Type B pancreatic cell (in vitro differentiated cells): ENCODE results near the gene DGAT2. TPM values are rescaled to one million over a fixed set of nuclear protein-coding genes. Genes with fewer than 3 reads are reported as not detected.

Experiments
- DNase-seq: peaks from one replicate; pipeline ENCODE4 v3.0.0; 2021; ENCODE audit warnings: mixed read lengths; ENCODE audit not compliant: unreplicated experiment; ENCODE audit errors: extremely low spot score
- H3K27ac Mint-ChIP-seq: 2 replicates; pipeline ENCODE4 v1.8.0; 2021; ENCODE audit warnings: mild to moderate bottlenecking, mixed read lengths
- H3K27me3 Mint-ChIP-seq: 2 replicates; pipeline ENCODE4 v1.8.0; 2021; ENCODE audit warnings: mixed read lengths
- H3K36me3 Mint-ChIP-seq: 2 replicates; pipeline ENCODE4 v1.8.0; 2021; ENCODE audit warnings: mixed read lengths
- H3K4me1 Mint-ChIP-seq: one replicate; pipeline ENCODE4 v1.8.0; 2021; ENCODE audit warnings: mixed read lengths; ENCODE audit not compliant: unreplicated experiment
- H3K4me3 Mint-ChIP-seq: 2 replicates; pipeline ENCODE4 v1.8.0; 2021; ENCODE audit warnings: mild to moderate bottlenecking, mixed read lengths
- H3K9me3 Mint-ChIP-seq: 2 replicates; pipeline ENCODE4 v1.8.0; 2021; ENCODE audit warnings: mixed read lengths
- CTCF ChIP-seq: fragments of 200-600 bp; sonication (generic); conservative IDR thresholded peaks from 2 replicates; pipeline ENCODE4 v1.5.0; 2021; ENCODE audit warnings: antibody characterized with exemption, mild to moderate bottlenecking
- total RNA-seq: library from RNA; stranded (reverse); gene quantifications from 2 replicates; pipeline ENCODE4 v1.2.1, GENCODE V29; 2021; ENCODE audit warnings: low replicate concordance

Gene DGAT2
- total RNA-seq, 1 donor from 2014 or later, result 5.9 TPM

GRCh38 chr11:75802913-75803820 lies 34.6 kb downstream of the DGAT2 start:
- H3K4me3 Mint-ChIP-seq, result no peak overlapping the region
- no peaks in the 10 kb centered on the region for H3K27me3 Mint-ChIP-seq
- TF ChIP-seq CTCF, result peak; percentile 92
- H3K4me1 Mint-ChIP-seq, result no peaks in the 10 kb centered on the region
- H3K27ac Mint-ChIP-seq, result no peak overlapping the region
- no peaks in the 10 kb centered on the region for H3K36me3 Mint-ChIP-seq
- DNase-seq, result no peak
- no peaks in the 10 kb centered on the region for H3K9me3 Mint-ChIP-seq

- Mint-ChIP-seq H3K9me3 (no peaks in the 10 kb centered on the region), H3K27ac (no peak overlapping the region), H3K27me3 (no peaks in the 10 kb centered on the region), H3K36me3 (no peaks in the 10 kb centered on the region), H3K4me1 (peaks cover 8% of the 10 kb centered on the region), H3K4me3 (no peak overlapping the region)
- no peak for TF ChIP-seq CTCF
- DNase-seq, result no peak
Measured at GRCh38 chr11:75809111-75809510, 40.5 kb downstream of the DGAT2 start.

- H3K4me1 Mint-ChIP-seq, result peaks cover 8% of the 10 kb centered on the region
- no peak for TF ChIP-seq CTCF
- H3K27ac Mint-ChIP-seq, result no peak overlapping the region
- no peaks in the 10 kb centered on the region for H3K36me3 Mint-ChIP-seq
- no peaks in the 10 kb centered on the region for H3K27me3 Mint-ChIP-seq
- no peak for DNase-seq
- H3K4me3 Mint-ChIP-seq, result no peak overlapping the region
- no peaks in the 10 kb centered on the region for H3K9me3 Mint-ChIP-seq
Measured at GRCh38 chr11:75809991-75810390, 41.4 kb downstream of the DGAT2 start.

GRCh38 chr11:75810637-75811390 lies 42.2 kb downstream of the DGAT2 start:
- H3K4me1 Mint-ChIP-seq, result peaks cover 8% of the 10 kb centered on the region
- no peaks in the 10 kb centered on the region for H3K9me3 Mint-ChIP-seq
- TF ChIP-seq CTCF, result no peak
- no peak overlapping the region for H3K27ac Mint-ChIP-seq
- no peaks in the 10 kb centered on the region for H3K27me3 Mint-ChIP-seq
- no peak for DNase-seq
- H3K36me3 Mint-ChIP-seq, result no peaks in the 10 kb centered on the region
- H3K4me3 Mint-ChIP-seq, result no peak overlapping the region

GRCh38 chr11:75811485-75811884 lies 42.9 kb downstream of the DGAT2 start:
- no peaks in the 10 kb centered on the region for H3K9me3 Mint-ChIP-seq
- no peak overlapping the region for H3K27ac Mint-ChIP-seq
- peaks cover 8% of the 10 kb centered on the region for H3K4me1 Mint-ChIP-seq
- H3K36me3 Mint-ChIP-seq, result no peaks in the 10 kb centered on the region
- no peak for DNase-seq
- no peak for TF ChIP-seq CTCF
- H3K27me3 Mint-ChIP-seq, result no peaks in the 10 kb centered on the region
- H3K4me3 Mint-ChIP-seq, result no peak overlapping the region
